ENCODE results near the gene HLA-DQA1. TPM values are rescaled to one million over a fixed set of nuclear protein-coding genes. Genes with fewer than 3 reads are reported as not detected.

Gene HLA-DQA1
- total RNA-seq, 1 donor from 2014 or later: not detected

- no peaks in the 10 kb centered on the region for H3K4me1 Mint-ChIP-seq (ENCODE audit: low read depth)
- H3K27ac Mint-ChIP-seq: no peak overlapping the region
- H3K9me3 Mint-ChIP-seq (ENCODE audit: low read depth): peaks cover 4% of the 10 kb centered on the region
- H3K36me3 Mint-ChIP-seq (ENCODE audit: insufficient read depth): no peaks in the 10 kb centered on the region
- no peak for DNase-seq (ENCODE audit: low spot score, unreplicated experiment)
- H3K27me3 Mint-ChIP-seq: peaks cover 6% of the 10 kb centered on the region
- H3K4me3 Mint-ChIP-seq (ENCODE audit: low read depth): no peak overlapping the region
- peak; percentile 52 for TF ChIP-seq CTCF (IDR thresholded peaks at IDR 0.05; ENCODE audit: unreplicated experiment)
These were observed 54.8 kb downstream of the HLA-DQA1 start for GRCh38 chr6:32692019-32692418.

Other genes with a start within 250 kb of the HLA-DQA1 start
- gene BTNL2, start 230.2 kb upstream of the HLA-DQA1 start, total RNA-seq: not detected in 2 replicates
- not detected in 2 replicates for gene HLA-DRA, start 197.5 kb upstream of the HLA-DQA1 start, total RNA-seq
- gene HLA-DRB5, start 107.1 kb upstream of the HLA-DQA1 start, total RNA-seq: 0.60 and 0.71 TPM in 2 replicates
- 4.6 and 7.7 TPM in 2 replicates for gene HLA-DRB1, start 47.6 kb upstream of the HLA-DQA1 start, total RNA-seq
- gene HLA-DQB1, start 29.3 kb downstream of the HLA-DQA1 start, total RNA-seq: 6.1 TPM in 2 replicates
- 0.44 and 0.79 TPM in 2 replicates for gene HLA-DQA2, start 104.0 kb downstream of the HLA-DQA1 start, total RNA-seq
- gene HLA-DQB2, start 126.1 kb downstream of the HLA-DQA1 start, total RNA-seq: not detected in 2 replicates
- not detected in 2 replicates for gene HLA-DOB, start 179.6 kb downstream of the HLA-DQA1 start, total RNA-seq
- 2.0 and 5.1 TPM in 2 replicates for gene TAP2, start 201.3 kb downstream of the HLA-DQA1 start, total RNA-seq
- 0.29 TPM in 1 of 2 replicates, not detected in the other for gene PSMB8, start 206.6 kb downstream of the HLA-DQA1 start, total RNA-seq
- gene TAP1, start 216.3 kb downstream of the HLA-DQA1 start, total RNA-seq: 0.50 and 1.1 TPM in 2 replicates
- not detected in 2 replicates for gene PSMB9, start 216.8 kb downstream of the HLA-DQA1 start, total RNA-seq

Measured in progenitor cell of endocrine pancreas (in vitro differentiated cells).